ENCODE measurements around the gene KCTD15.

DNA sequence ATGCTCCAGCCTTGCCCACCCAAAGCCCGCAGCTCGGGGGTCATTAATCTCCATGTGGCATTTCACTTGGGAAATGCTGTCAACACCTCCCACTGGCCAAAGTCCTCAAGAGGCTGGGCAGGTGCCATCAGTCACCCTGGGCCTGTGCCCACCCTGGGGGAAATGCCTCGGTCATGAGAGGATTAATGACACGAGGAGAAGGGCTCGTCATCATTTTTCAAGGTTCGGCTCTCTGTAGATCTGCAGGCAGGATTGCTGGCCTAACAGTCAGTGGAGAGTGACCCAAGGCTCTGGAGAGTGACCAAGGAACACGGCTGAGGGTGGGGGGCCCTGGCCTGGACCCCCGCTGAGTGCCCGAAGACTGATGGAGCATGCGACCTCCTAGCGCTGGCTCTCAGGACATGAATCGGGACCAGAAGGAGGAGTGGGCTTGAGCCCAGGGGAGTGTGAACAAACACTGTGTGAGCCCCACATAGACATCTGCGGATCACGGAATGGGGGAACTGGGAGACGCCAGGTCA lies 15.2 kb upstream of the KCTD15 start:
- TF ChIP-seq, protein P1, sequence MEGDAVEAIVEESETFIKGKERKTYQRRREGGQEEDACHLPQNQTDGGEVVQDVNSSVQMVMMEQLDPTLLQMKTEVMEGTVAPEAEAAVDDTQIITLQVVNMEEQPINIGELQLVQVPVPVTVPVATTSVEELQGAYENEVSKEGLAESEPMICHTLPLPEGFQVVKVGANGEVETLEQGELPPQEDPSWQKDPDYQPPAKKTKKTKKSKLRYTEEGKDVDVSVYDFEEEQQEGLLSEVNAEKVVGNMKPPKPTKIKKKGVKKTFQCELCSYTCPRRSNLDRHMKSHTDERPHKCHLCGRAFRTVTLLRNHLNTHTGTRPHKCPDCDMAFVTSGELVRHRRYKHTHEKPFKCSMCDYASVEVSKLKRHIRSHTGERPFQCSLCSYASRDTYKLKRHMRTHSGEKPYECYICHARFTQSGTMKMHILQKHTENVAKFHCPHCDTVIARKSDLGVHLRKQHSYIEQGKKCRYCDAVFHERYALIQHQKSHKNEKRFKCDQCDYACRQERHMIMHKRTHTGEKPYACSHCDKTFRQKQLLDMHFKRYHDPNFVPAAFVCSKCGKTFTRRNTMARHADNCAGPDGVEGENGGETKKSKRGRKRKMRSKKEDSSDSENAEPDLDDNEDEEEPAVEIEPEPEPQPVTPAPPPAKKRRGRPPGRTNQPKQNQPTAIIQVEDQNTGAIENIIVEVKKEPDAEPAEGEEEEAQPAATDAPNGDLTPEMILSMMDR (IDR thresholded peaks at IDR 0.05) = no peak
- no peak for TF ChIP-seq POLR2A (IDR thresholded peaks at IDR 0.05)

All from thyroid gland (tissue), 4 donors.